ENCODE results near the gene NOC4L.

DNA sequence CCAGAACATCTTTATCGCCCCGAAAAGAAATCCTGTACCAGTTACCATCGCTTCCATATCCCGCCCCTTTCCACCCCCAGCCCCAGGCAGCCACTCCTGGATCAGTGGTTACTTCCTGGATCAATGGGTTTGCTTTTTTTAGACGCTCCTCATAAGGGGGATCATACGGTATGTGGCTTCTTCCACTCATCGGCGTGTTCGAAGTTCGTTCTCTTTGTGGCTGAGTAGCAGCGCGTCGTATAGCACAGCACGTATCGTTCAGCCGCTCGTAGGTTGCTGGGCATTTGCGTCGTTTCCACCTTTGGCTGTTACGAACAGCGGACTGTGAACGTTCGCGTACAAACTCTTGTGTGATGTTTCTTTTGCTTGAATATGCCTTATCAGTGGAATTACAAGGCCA, 1.8 kb downstream of the NOC4L start:
- TF ChIP-seq POLR2A (IDR thresholded peaks at IDR 0.05) (no peak), CTCF (IDR thresholded peaks at IDR 0.05) (no peak), POLR2AphosphoS5 (IDR thresholded peaks at IDR 0.05) (no peak)
